GM10847 (cell line): ENCODE data around the gene RAD23A.

ENCODE experiments used
- POLR2A ChIP-seq: IDR thresholded peaks from 2 replicates; pipeline ENCODE4 v1.6.1; 2011; ENCODE audit not compliant: insufficient read length; ENCODE audit errors: extremely low read depth

RAD23A gene

GRCh38 chr19:12933287-12934072 lies 12.2 kb upstream of the RAD23A start, which contains the start of gene FARSA:
TSS of gene FARSA (minus strand) at chr19:12933711. CDS start at chr19:12933696, 15 bp downstream.
- TF ChIP-seq POLR2A, result peak; percentile 95

- TF ChIP-seq POLR2A, result no peak
Measured at GRCh38 chr19:12935071-12935470, 10.6 kb upstream of the RAD23A start.

- no peak for TF ChIP-seq POLR2A
Measured at GRCh38 chr19:12936582-12936981, 9.1 kb upstream of the RAD23A start.

DNA sequence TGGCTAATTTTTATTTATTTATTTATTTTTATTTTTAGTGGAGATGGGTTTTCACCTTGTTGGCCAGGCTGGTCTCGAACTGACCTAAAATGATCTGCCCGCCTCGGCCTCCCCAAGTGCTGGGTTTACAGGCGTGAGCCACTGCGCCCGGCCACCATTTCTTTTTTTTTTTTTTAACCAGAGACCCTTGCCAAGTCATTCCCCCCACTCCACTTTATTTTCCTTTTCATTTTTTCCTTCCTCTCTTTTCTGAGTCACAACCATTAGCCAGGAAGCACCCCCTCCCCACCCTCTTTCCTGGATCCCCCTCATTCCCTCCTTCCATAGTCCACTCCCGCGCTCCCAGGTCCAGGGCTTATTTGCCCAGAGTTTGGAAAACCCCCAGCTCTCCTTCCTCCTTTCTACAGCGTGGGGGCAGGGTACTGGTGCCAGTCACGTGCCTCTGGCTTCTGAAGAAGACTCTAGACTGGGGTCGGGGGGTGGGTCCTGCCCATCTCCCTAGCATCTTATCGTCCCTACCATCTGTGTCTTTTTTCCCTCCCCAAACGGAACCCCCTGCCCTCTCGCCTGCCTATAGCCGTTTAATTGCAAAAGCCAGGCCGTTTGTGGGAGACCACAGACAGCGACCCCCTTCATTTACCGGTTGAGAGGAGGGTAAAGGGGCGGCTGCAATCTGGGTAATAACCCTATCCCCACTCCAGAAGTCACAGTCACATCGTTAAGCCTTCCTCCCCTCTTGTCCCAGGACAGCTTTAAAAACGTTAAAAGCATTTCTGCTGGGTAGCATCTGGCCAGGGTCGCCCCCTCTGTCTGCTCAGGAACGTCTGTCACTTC lies 8.4 kb upstream of the RAD23A start:
- TF ChIP-seq POLR2A, result no peak

GRCh38 chr19:12937927-12938778 lies 7.5 kb upstream of the RAD23A start, which contains the start of gene CALR:
TSS of gene CALR (plus strand) at chr19:12938609. CDS start at chr19:12938680, 71 bp downstream.
- TF ChIP-seq POLR2A, result peak; percentile 99

DNA sequence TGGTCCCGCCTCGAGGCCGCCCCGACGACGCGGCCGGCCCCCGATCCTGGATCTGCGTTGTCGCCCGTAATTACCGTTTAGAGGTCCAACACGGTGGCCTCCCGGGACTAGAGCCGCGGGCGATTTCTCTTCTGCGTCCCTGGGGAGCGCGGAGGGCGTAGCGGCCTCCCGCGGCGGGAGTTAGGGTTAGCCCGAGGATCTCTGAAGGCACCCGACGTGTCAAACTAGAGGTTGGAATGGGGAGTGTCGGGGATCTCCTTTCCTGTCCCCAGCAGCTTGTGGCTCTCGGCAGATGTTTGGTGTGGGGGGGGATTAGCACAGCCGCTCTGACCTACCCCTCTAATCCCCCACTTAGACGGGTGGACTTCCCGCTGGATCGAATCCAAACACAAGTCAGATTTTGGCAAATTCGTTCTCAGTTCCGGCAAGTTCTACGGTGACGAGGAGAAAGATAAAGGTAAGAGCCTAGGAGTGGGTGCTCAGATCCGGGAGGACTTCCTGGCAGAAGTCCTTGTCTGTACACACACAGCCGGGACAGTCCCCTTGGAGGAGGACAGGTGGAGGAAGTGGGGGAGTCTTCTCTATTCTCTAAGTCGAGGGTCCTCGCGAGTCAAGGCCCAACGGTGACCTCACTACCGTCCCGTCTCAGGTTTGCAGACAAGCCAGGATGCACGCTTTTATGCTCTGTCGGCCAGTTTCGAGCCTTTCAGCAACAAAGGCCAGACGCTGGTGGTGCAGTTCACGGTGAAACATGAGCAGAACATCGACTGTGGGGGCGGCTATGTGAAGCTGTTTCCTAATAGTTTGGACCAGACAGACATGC lies 6.7 kb upstream of the RAD23A start:
- TF ChIP-seq POLR2A, result no peak

GRCh38 chr19:12939975-12940423 lies 5.7 kb upstream of the RAD23A start:
- no peak for TF ChIP-seq POLR2A

DNA sequence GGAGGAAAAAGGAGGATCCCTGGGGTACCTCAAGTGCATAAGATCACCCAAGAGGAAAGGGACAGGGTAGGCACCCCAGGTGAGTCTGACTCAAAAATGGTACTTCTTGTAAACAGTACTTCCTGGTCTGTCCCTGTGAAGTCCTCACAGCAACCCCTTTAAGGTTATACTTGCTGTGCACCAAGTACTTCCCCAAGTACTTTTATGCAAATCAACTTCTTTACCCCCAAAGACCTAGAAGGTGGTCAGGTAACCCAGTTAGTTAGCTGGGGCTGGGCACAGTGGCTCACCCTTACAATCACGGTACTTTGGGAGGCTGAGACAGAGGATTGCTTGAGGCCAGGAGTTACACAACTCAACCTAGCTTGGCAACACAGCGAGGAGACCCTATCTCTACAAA lies 4.8 kb upstream of the RAD23A start:
- TF ChIP-seq POLR2A, result no peak

GRCh38 chr19:12943437-12944044 lies 2.1 kb upstream of the RAD23A start:
- peak; percentile 6 for TF ChIP-seq POLR2A

- no peak for TF ChIP-seq POLR2A
Measured at GRCh38 chr19:12944104-12944674, 1.5 kb upstream of the RAD23A start.

GRCh38 chr19:12946092-12946721 lies 545 bp downstream of the RAD23A start:
- no peak for TF ChIP-seq POLR2A

DNA sequence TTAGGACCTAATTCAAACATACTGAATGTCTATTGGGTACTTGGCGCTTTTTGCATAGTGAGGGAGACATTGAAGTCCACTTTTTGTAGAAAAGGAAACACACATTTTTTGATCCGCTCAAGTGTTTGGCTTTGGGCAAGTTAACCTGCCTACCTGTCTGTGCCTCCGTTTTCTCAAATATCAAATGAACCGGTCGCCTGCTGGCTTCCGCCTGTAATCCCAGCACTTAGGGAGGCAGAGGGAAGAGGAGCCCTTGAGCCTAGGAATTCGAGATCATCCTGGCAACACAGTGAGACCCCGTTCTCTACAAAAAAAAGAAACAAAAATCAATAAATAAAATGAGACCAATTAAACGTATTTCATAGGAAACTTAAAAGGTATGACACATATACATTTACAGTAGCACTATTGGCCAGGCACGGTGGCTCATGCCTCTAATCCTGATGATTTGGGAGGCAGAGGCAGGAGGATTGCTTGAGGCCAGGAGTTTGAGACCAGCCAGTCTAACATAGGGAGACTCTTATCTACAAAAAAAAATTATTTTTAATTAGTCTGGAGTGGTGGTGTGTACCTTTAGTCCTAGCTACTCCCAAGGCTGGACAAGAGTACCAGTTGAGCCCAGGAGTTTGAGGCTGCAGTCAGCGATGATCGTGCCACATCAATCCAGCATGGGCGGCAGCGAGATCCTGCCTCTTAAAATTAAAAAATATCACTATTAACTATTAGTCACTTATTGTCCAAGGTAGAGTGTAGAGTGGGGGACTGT lies 1.3 kb downstream of the RAD23A start:
- no peak for TF ChIP-seq POLR2A
